ENCODE measurements around the gene FGF18.

GRCh38 chr5:171387970-171388815 is 31.3 kb upstream of the FGF18 start:
- TF ChIP-seq EZH2 (IDR thresholded peaks at IDR 0.05; ENCODE audit: borderline replicate concordance, low read depth, low read length, severe bottlenecking) (no peak), JUN (IDR thresholded peaks at IDR 0.05; ENCODE audit: borderline replicate concordance, insufficient read depth, insufficient read length, low read depth) (no peak), CTCF (IDR thresholded peaks at IDR 0.05; ENCODE audit: extremely low read depth in 1 of 2, insufficient read depth in 1 of 2, low read depth in 1 of 2, low read length in 2 of 2) (no peak), MYC (IDR thresholded peaks at IDR 0.05; ENCODE audit: low read depth, low read length) (peak; percentile 100)

Data from endothelial cell of umbilical vein (primary cell).